22Rv1 (cell line): ENCODE measurements around the gene FMN1.

ENCODE experiments used
- ZFX ChIP-seq: fragments of 450-650 bp; IDR thresholded peaks from 2 replicates; pipeline ENCODE4 v1.6.1; 2017; ENCODE audit warnings: antibody characterized with exemption, borderline replicate concordance
- TF ChIP-seq, protein P1 (sequence below): fragments of 450-650 bp; IDR thresholded peaks from 2 replicates; pipeline ENCODE4 v1.5.1; 2017; ENCODE audit warnings: mild to moderate bottlenecking

- TF ChIP-seq, protein P1, sequence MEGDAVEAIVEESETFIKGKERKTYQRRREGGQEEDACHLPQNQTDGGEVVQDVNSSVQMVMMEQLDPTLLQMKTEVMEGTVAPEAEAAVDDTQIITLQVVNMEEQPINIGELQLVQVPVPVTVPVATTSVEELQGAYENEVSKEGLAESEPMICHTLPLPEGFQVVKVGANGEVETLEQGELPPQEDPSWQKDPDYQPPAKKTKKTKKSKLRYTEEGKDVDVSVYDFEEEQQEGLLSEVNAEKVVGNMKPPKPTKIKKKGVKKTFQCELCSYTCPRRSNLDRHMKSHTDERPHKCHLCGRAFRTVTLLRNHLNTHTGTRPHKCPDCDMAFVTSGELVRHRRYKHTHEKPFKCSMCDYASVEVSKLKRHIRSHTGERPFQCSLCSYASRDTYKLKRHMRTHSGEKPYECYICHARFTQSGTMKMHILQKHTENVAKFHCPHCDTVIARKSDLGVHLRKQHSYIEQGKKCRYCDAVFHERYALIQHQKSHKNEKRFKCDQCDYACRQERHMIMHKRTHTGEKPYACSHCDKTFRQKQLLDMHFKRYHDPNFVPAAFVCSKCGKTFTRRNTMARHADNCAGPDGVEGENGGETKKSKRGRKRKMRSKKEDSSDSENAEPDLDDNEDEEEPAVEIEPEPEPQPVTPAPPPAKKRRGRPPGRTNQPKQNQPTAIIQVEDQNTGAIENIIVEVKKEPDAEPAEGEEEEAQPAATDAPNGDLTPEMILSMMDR: no peak
- no peak for TF ChIP-seq ZFX
Measured at GRCh38 chr15:32878342-32878741, 316.2 kb downstream of the FMN1 start.
